H9 (cell line): ENCODE measurements around the gene DUSP5. TPM values are rescaled to one million over a fixed set of nuclear protein-coding genes. Genes with fewer than 3 reads are reported as not detected.

Source experiments
- DNase-seq: peaks from one replicate; pipeline ENCODE4 v3.0.0-alpha.2; 2017
- H2AFZ ChIP-seq: one replicate; pipeline ENCODE4 v1.6.1; 2013; ENCODE audit warnings: mild to moderate bottlenecking, low read length, control low read depth, moderate library complexity
- H2AK5ac ChIP-seq: 2 replicates; pipeline ENCODE4 v1.6.1; 2013; ENCODE audit warnings: low read length, control low read depth, mixed read lengths; ENCODE audit not compliant: insufficient read length
- H2BK120ac ChIP-seq: one replicate; pipeline ENCODE4 v1.6.1; 2013; ENCODE audit warnings: low read depth, mild to moderate bottlenecking, low read length, control low read depth, inconsistent platforms; ENCODE audit not compliant: poor library complexity, severe bottlenecking
- H2BK12ac ChIP-seq: 2 replicates; pipeline ENCODE4 v1.6.1; 2013; ENCODE audit warnings: low read length, control low read depth, mixed read lengths, low read depth; ENCODE audit not compliant: insufficient read length
- H2BK15ac ChIP-seq: 2 replicates; pipeline ENCODE4 v1.6.1; 2013; ENCODE audit warnings: low read depth, low read length, control low read depth
- H2BK20ac ChIP-seq: one replicate; pipeline ENCODE4 v1.6.1; 2013; ENCODE audit warnings: low read depth, mild to moderate bottlenecking, low read length, control low read depth, inconsistent platforms; ENCODE audit not compliant: poor library complexity, severe bottlenecking
- H2BK5ac ChIP-seq: 2 replicates; pipeline ENCODE4 v1.6.1; 2013; ENCODE audit warnings: low read length, control low read depth, mixed read lengths; ENCODE audit not compliant: insufficient read length
- H3K14ac ChIP-seq: 2 replicates; pipeline ENCODE4 v1.6.1; 2013; ENCODE audit warnings: low read length, control low read depth; ENCODE audit not compliant: insufficient read depth
- H3K18ac ChIP-seq: 2 replicates; pipeline ENCODE4 v1.6.1; 2013; ENCODE audit warnings: low read depth, mild to moderate bottlenecking, mixed read lengths, low read length, control low read depth; ENCODE audit not compliant: insufficient read length
- H3K23ac ChIP-seq: 2 replicates; pipeline ENCODE4 v1.6.1; 2013; ENCODE audit warnings: low read length, control low read depth, mixed read lengths, low read depth; ENCODE audit not compliant: insufficient read length
- H3K23me2 ChIP-seq: 2 replicates; pipeline ENCODE4 v1.6.1; 2013; ENCODE audit warnings: low read depth, mild to moderate bottlenecking, mixed read lengths, low read length, control low read depth; ENCODE audit not compliant: insufficient read length, poor library complexity, severe bottlenecking
- H3K27ac ChIP-seq: 2 replicates; pipeline ENCODE4 v1.5.1; 2013; ENCODE audit warnings: low read length, control low read depth, mixed read lengths, low read depth; ENCODE audit not compliant: insufficient read length
- H3K27me3 ChIP-seq: 2 replicates; pipeline ENCODE4 v1.6.1; 2013; ENCODE audit warnings: low read length, control low read depth, inconsistent platforms; ENCODE audit not compliant: insufficient read depth
- H3K4ac ChIP-seq: 2 replicates; pipeline ENCODE4 v1.6.1; 2013; ENCODE audit warnings: low read depth, mild to moderate bottlenecking, control low read depth, inconsistent platforms, low read length, moderate library complexity
- H3K4me1 ChIP-seq: 2 replicates; pipeline ENCODE4 v1.6.1; 2013; ENCODE audit warnings: low read length, control low read depth, inconsistent platforms; ENCODE audit not compliant: insufficient read depth
- H3K4me2 ChIP-seq: 2 replicates; pipeline ENCODE4 v1.6.1; 2013; ENCODE audit warnings: low read length, control low read depth, mixed read lengths; ENCODE audit not compliant: insufficient read length, insufficient read depth
- H3K56ac ChIP-seq: 2 replicates; pipeline ENCODE4 v1.6.1; 2013; ENCODE audit warnings: low read depth, mild to moderate bottlenecking, mixed read lengths, low read length, control low read depth; ENCODE audit not compliant: insufficient read length
- H3K79me1 ChIP-seq: 2 replicates; pipeline ENCODE4 v1.6.1; 2013; ENCODE audit warnings: low read depth, mild to moderate bottlenecking, moderate library complexity, low read length, control low read depth, inconsistent platforms; ENCODE audit not compliant: insufficient read depth, poor library complexity, severe bottlenecking
- H3K79me2 ChIP-seq: 2 replicates; pipeline ENCODE4 v1.6.1; 2013; ENCODE audit warnings: low read length, control low read depth, inconsistent platforms; ENCODE audit not compliant: insufficient read depth
- H3K9ac ChIP-seq: 2 replicates; pipeline ENCODE4 v1.6.1; 2013; ENCODE audit warnings: low read length, control low read depth, mixed read lengths; ENCODE audit not compliant: insufficient read length; ENCODE audit errors: extremely low read depth
- H3K9me3 ChIP-seq: one replicate; pipeline ENCODE4 v1.6.1; 2013; ENCODE audit warnings: low read depth, low read length, inconsistent platforms; ENCODE audit not compliant: control insufficient read depth
- H3T11ph ChIP-seq: one replicate; pipeline ENCODE4 v1.6.1; 2013; ENCODE audit warnings: mild to moderate bottlenecking, low read length, control low read depth, inconsistent platforms
- H4K20me1 ChIP-seq: one replicate; pipeline ENCODE4 v1.6.1; 2013; ENCODE audit not compliant: control insufficient read depth, insufficient read length, insufficient read depth
- H4K5ac ChIP-seq: 2 replicates; pipeline ENCODE4 v1.6.1; 2013; ENCODE audit warnings: low read depth, mild to moderate bottlenecking, mixed read lengths, low read length, control low read depth; ENCODE audit not compliant: insufficient read length
- H4K8ac ChIP-seq: replicated peaks from 2 replicates; pipeline ENCODE4 v1.6.1; 2013; ENCODE audit warnings: low read length, control low read depth, mixed read lengths, low read depth; ENCODE audit not compliant: insufficient read length
- H4K91ac ChIP-seq: 2 replicates; pipeline ENCODE4 v1.6.1; 2013; ENCODE audit warnings: low read depth, mild to moderate bottlenecking, moderate library complexity, mixed read lengths, low read length, control low read depth; ENCODE audit not compliant: insufficient read length
- H3K27ac Mint-ChIP-seq, 3 experiments: 2 replicates in 2 of 3; 3 replicates in 1 of 3; pipeline ENCODE4 v1.8.0; 2020 to 2021; ENCODE audit warnings: mixed read lengths in 3 of 3, mild to moderate bottlenecking in 1 of 3, moderate library complexity in 1 of 3
- H3K27me3 Mint-ChIP-seq: 2 replicates; pipeline ENCODE4 v1.8.0; 2021; ENCODE audit warnings: low read depth, mild to moderate bottlenecking, moderate library complexity, mixed read lengths
- H3K36me3 Mint-ChIP-seq, 3 experiments: 2 replicates in 2 of 3; 3 replicates in 1 of 3; pipeline ENCODE4 v1.8.0; 2020 to 2021; ENCODE audit warnings: low read depth in 3 of 3, mixed read lengths in 3 of 3; ENCODE audit not compliant: insufficient read depth in 1 of 3
- H3K4me1 Mint-ChIP-seq, 2 experiments: 2 replicates each; pipeline ENCODE4 v1.8.0; 2020; ENCODE audit warnings: mixed read lengths in 2 of 2
- H3K4me3 Mint-ChIP-seq, 2 experiments: 2 replicates in 1 of 2; 3 replicates in 1 of 2; pipeline ENCODE4 v1.8.0; 2020 to 2021; ENCODE audit warnings: mild to moderate bottlenecking in 2 of 2, mixed read lengths in 2 of 2, moderate library complexity in 1 of 2
- H3K9me3 Mint-ChIP-seq, 2 experiments: 2 replicates in 1 of 2; 3 replicates in 1 of 2; pipeline ENCODE4 v1.8.0; 2020; ENCODE audit warnings: mild to moderate bottlenecking in 2 of 2, mixed read lengths in 2 of 2, moderate library complexity in 1 of 2
- WGBS: extraction: QIAGEN DNeasy Blood & Tissue Kit; methylation state at CpG from one replicate; pipeline ENCODE4 v1.1.7; 2013; ENCODE audit warnings: missing lambda C conversion rate, low lambda C conversion rate, mixed read lengths; ENCODE audit not compliant: insufficient read length; ENCODE audit errors: extremely low coverage; 5-methylcytosine and 5-hydroxymethylcytosine counted together
- total RNA-seq: library from RNA; stranded (reverse); gene quantifications from 2 replicates; pipeline ENCODE4 v1.2.1, GENCODE V29; 2021
- TF ChIP-seq, protein P1 (sequence below): fragments of 200-600 bp; sonication (generic); conservative IDR thresholded peaks from 3 replicates; pipeline ENCODE4 v1.8.0; 2021; ENCODE audit warnings: antibody characterized with exemption, mild to moderate bottlenecking

The DUSP5 gene
- total RNA-seq, 1 experiment from 2014 or later, result 29.3 TPM

DNA sequence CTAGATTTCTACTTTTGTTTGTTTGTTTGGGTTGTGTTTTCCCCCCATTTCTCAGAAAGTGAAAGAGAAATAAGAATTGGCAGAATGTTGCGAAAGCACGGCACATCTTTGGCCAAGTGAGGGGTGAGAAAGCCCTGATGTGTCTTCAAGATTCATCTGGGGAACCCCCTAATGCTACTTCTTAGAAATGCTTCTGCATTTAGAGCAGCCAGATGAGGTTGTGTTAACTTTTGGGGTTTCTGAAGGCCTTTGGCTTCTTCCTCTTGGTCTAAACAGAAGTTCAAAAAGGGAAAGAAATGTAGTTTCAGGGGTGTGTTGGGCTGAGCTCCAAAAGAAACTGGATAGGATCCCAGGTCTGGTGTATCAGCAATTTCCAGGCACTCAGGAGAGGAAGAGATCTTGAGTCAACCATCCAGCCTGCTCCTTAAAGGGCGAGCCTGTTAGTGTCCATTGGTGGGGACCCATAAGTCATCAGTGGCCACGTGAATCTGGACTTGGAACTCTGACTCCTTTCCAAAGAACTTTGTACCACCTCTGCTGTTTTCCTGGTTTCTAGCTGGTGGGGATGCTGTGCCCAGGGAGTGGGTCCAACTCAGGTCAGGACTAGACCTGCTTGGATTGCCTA is 6.5 kb downstream of the DUSP5 start:
- no peak overlapping the region for H3T11ph ChIP-seq
- no peak overlapping the region for H4K91ac ChIP-seq
- no peak overlapping the region for H3K23ac ChIP-seq
- H3K9me3 ChIP-seq, result no peaks in the 10 kb centered on the region
- peaks cover 13% of the 10 kb centered on the region for H3K27me3 Mint-ChIP-seq
- H3K56ac ChIP-seq, result no peak overlapping the region
- no peak overlapping the region for H3K14ac ChIP-seq
- peaks cover 4% of the 10 kb centered on the region for H4K20me1 ChIP-seq
- H3K27me3 ChIP-seq, result no peaks in the 10 kb centered on the region
- H3K4me2 ChIP-seq, result no peak overlapping the region
- H2AK5ac ChIP-seq, result no peak overlapping the region
- no peak overlapping the region for H3K18ac ChIP-seq
- no peak overlapping the region for H2BK12ac ChIP-seq
- H3K27ac ChIP-seq, result no peak overlapping the region
- no peak overlapping the region for H2BK5ac ChIP-seq
- no peak overlapping the region for H4K5ac ChIP-seq
- H3K4me1 ChIP-seq, result peaks cover 12% of the 10 kb centered on the region
- TF ChIP-seq, protein P1, sequence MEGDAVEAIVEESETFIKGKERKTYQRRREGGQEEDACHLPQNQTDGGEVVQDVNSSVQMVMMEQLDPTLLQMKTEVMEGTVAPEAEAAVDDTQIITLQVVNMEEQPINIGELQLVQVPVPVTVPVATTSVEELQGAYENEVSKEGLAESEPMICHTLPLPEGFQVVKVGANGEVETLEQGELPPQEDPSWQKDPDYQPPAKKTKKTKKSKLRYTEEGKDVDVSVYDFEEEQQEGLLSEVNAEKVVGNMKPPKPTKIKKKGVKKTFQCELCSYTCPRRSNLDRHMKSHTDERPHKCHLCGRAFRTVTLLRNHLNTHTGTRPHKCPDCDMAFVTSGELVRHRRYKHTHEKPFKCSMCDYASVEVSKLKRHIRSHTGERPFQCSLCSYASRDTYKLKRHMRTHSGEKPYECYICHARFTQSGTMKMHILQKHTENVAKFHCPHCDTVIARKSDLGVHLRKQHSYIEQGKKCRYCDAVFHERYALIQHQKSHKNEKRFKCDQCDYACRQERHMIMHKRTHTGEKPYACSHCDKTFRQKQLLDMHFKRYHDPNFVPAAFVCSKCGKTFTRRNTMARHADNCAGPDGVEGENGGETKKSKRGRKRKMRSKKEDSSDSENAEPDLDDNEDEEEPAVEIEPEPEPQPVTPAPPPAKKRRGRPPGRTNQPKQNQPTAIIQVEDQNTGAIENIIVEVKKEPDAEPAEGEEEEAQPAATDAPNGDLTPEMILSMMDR, result no peak
- no peak overlapping the region for H3K9ac ChIP-seq
- H2BK20ac ChIP-seq, result no peak overlapping the region
- H3K4ac ChIP-seq, result no peak overlapping the region
- H3K9me3 Mint-ChIP-seq, result no peaks in the 10 kb centered on the region; a peak in 1 of 5 replicates
- peaks cover 3% of the 10 kb centered on the region for H3K23me2 ChIP-seq
- peak overlapping the region in 1 of 3 experiments; percentile 62; a peak in 1 of 7 replicates for H3K27ac Mint-ChIP-seq
- peaks cover 21 to 62% (median 32%) of the 10 kb centered on the region in 3 experiments; a peak in 5 of 7 replicates for H3K36me3 Mint-ChIP-seq
- H2BK15ac ChIP-seq, result no peak overlapping the region
- H3K4me3 Mint-ChIP-seq, result no peak overlapping the region
- H4K8ac ChIP-seq, result no peak overlapping the region
- H3K79me1 ChIP-seq, result peaks cover 2% of the 10 kb centered on the region
- peaks cover 21% of the 10 kb centered on the region; the same call in 1 of the 2 replicates for H3K79me2 ChIP-seq
- no CpG with 5 or more reads among the region's 4 CpGs for WGBS
- peaks cover 28 to 36% of the 10 kb centered on the region in 2 experiments for H3K4me1 Mint-ChIP-seq
- no peak overlapping the region for H2BK120ac ChIP-seq
- DNase-seq, result no peak
- no peak overlapping the region for H2AFZ ChIP-seq
